Common myeloid progenitor, CD34-positive (primary cell): ENCODE results near the gene ZSCAN2.

Experiments used
- CTCF ChIA-PET: fragments of 350-600 bp; sonication (Branson Sonifier 250); formaldehyde crosslinking; loops from one replicate; lab custom pipeline; 2021; ENCODE audit warnings: antibody characterized with exemption; lab: Charles Lee
- POLR2A ChIA-PET: fragments of 350-600 bp; sonication (Branson Sonifier 250); formaldehyde crosslinking; loops from one replicate; lab custom pipeline; 2021; ENCODE audit warnings: antibody characterized with exemption; lab: Charles Lee
- DNase-seq, 3 donors: peaks; one replicate each; pipeline versions ENCODE4 v3.0.0 to v3.0.0-alpha.2; 2013
- H3K27ac ChIP-seq, 2 experiments: 1 replicate in 1 of 2; 2 replicates in 1 of 2; pipeline ENCODE4 v1.7.0; 2013; ENCODE audit warnings: inconsistent platforms in 2 of 2, low read length in 2 of 2, mild to moderate bottlenecking in 2 of 2, low read depth in 1 of 2, moderate library complexity in 1 of 2; ENCODE audit not compliant: severe bottlenecking in 2 of 2, insufficient read depth in 1 of 2, poor library complexity in 1 of 2
- H3K27me3 ChIP-seq, 5 experiments: replicated peaks in 2 of 5; 1 replicate in 3 of 5; 2 replicates in 2 of 5; pipeline versions ENCODE4 v1.6.1 to v1.7.0; 2013; ENCODE audit warnings: low read length in 4 of 5, mild to moderate bottlenecking in 2 of 5, moderate library complexity in 2 of 5, inconsistent platforms in 1 of 5; ENCODE audit not compliant: insufficient read depth in 5 of 5, control insufficient read depth in 4 of 5
- H3K36me3 ChIP-seq, 4 experiments: 1 replicate in 2 of 4; 2 replicates in 2 of 4; pipeline versions ENCODE4 v1.6.1 to v1.7.0; 2013; ENCODE audit warnings: low read length in 3 of 4, control low read depth in 1 of 4, mild to moderate bottlenecking in 1 of 4; ENCODE audit not compliant: control insufficient read depth in 4 of 4, insufficient read depth in 4 of 4
- H3K4me1 ChIP-seq, 4 experiments: 1 replicate in 3 of 4; 2 replicates in 1 of 4; pipeline versions ENCODE4 v1.6.1 to v1.7.1; 2013; ENCODE audit warnings: low read length in 3 of 4, mild to moderate bottlenecking in 3 of 4, control low read depth in 1 of 4, inconsistent platforms in 1 of 4, moderate library complexity in 1 of 4; ENCODE audit not compliant: control insufficient read depth in 4 of 4, insufficient read depth in 4 of 4; ENCODE audit errors: control extremely low read depth in 1 of 4
- H3K4me3 ChIP-seq, 7 experiments: 1 replicate in 4 of 7; 2 replicates in 3 of 7; pipeline versions ENCODE4 v1.5.1 to v1.7.0; 2013; ENCODE audit warnings: mild to moderate bottlenecking in 7 of 7, low read length in 6 of 7, moderate library complexity in 6 of 7, inconsistent platforms in 2 of 7, low read depth in 2 of 7, control low read depth in 1 of 7; ENCODE audit not compliant: insufficient read depth in 4 of 7, control insufficient read depth in 1 of 7; ENCODE audit errors: extremely low read depth in 1 of 7
- H3K9me3 ChIP-seq, 5 experiments: 1 replicate in 4 of 5; 2 replicates in 1 of 5; pipeline versions ENCODE4 v1.6.1 to v1.7.1; 2013; ENCODE audit warnings: low read length in 4 of 5, mild to moderate bottlenecking in 2 of 5, inconsistent platforms in 1 of 5, low read depth in 1 of 5, moderate library complexity in 1 of 5; ENCODE audit not compliant: control insufficient read depth in 4 of 5, insufficient read depth in 2 of 5; ENCODE audit errors: control extremely low read depth in 1 of 5
- WGBS: methylation state at CpG from one replicate; pipeline ENCODE4 v1.1.5; 2013; ENCODE audit not compliant: insufficient coverage; 5-methylcytosine and 5-hydroxymethylcytosine counted together

The ZSCAN2 gene

GRCh38 chr15:84653910-84654688, 53.3 kb downstream of the ZSCAN2 start, which contains the start of gene WDR73:
Gene WDR73, minus strand, starts transcription at chr15:84654283. Its CDS starts 9 bp downstream, at chr15:84654274.
- Histone ChIP-seq H3K27me3 (no peaks in the 10 kb centered on the region), H3K36me3 (peaks cover 3 to 22% (median 13%) of the 10 kb centered on the region in 4 experiments), H3K4me1 (peaks cover 14 to 41% (median 32%) of the 10 kb centered on the region in 4 experiments), H3K9me3 (no peaks in the 10 kb centered on the region), H3K27ac (peak within 1 kb of the TSS; percentile 94 to 96), H3K4me3 (peak within 1 kb of the TSS; percentile 49 to 97 (median 89))
- WGBS: under 1% methylated on average over 44 of the region's 49 CpGs
- peak; percentile 96 to 98 (median 98) for DNase-seq
- ChIA-PET POLR2A (interaction anchor here (0.6 to 0.8 kb wide), 4 partner anchors 9 to 83 kb away, joined by 3 to 4 read pairs (median 4); partner anchors contain the start of gene SEC11A), CTCF (interaction anchor here (0.7 to 5.0 kb wide), 18 partner anchors 9 to 356 kb away, joined by 3 to 28 read pairs (median 3); partner anchors contain the start of genes SEC11A and ZSCAN2)

- Histone ChIP-seq H3K4me3 (peak overlapping the region; percentile 13 to 97 (median 89)), H3K4me1 (peaks cover 14 to 44% (median 32%) of the 10 kb centered on the region in 4 experiments), H3K9me3 (no peaks in the 10 kb centered on the region), H3K27ac (peak overlapping the region; percentile 94 to 96), H3K36me3 (peaks cover 3 to 16% (median 10%) of the 10 kb centered on the region in 4 experiments), H3K27me3 (no peaks in the 10 kb centered on the region)
- CTCF ChIA-PET: interaction anchor here (0.7 to 5.0 kb wide), 15 partner anchors 9 to 356 kb away, joined by 3 to 28 read pairs (median 3); partner anchors contain the start of genes ALPK3, SEC11A and ZSCAN2
- peak; percentile 90 to 93 (median 92) for DNase-seq
- POLR2A ChIA-PET: interaction anchor here (0.8 kb wide), 2 partner anchors 8 to 61 kb away, joined by 4 read pairs; partner anchors contain the start of gene SEC11A
- WGBS: 6% methylated on average over 19 of the region's 19 CpGs
These were observed 54.1 kb downstream of the ZSCAN2 start for GRCh38 chr15:84654689-84655453.

DNA sequence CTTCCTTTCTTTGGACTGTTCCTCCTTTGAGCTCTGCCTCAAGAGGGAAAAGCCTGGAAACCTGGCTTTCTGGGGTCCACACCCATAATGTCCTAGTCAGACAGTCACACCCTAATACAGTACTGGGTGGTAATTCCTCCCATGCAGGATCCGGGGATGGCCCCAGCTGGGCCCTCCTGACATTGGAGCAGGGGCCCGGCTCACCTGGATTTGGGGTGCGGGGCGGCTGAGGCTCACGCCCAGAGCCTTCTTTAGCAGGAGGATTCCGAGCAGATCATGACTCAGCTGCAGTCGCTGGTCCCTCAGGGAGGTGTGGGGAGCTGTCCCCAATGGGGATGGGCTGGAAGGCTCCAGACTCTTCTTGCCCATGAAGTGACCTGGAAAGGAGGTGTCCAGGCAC, 56.2 kb downstream of the ZSCAN2 start:
- WGBS: 95% methylated on average over 5 of the region's 7 CpGs
- POLR2A ChIA-PET: no interaction called here
- no peak overlapping the region for H3K27ac ChIP-seq
- H3K4me1 ChIP-seq: peaks cover 14 to 44% (median 31%) of the 10 kb centered on the region in 4 experiments
- H3K27me3 ChIP-seq: no peaks in the 10 kb centered on the region
- no peak overlapping the region for H3K4me3 ChIP-seq
- peaks cover 0 to 6% (median 3%) of the 10 kb centered on the region in 4 experiments for H3K36me3 ChIP-seq
- DNase-seq: peak in 1 of 3 donors; percentile 7
- CTCF ChIA-PET: interaction anchor here (1.2 to 5.0 kb wide), 5 partner anchors 39 to 271 kb away, joined by 3 to 28 read pairs (median 8); partner anchors contain the start of gene ZSCAN2
- H3K9me3 ChIP-seq: no peaks in the 10 kb centered on the region

- ChIA-PET POLR2A (interaction anchor here (0.6 kb wide), 1 partner anchor 41 kb away, joined by 3 read pairs; no protein-coding TSS in a partner anchor), CTCF (interaction anchor here (1.2 to 5.0 kb wide), 4 partner anchors 26 to 58 kb away, joined by 3 to 28 read pairs (median 6); partner anchors contain the start of gene ZSCAN2)
- DNase-seq: no peak
These were observed 56.9 kb downstream of the ZSCAN2 start for GRCh38 chr15:84657748-84658079.

GRCh38 chr15:84658080-84658787, 57.4 kb downstream of the ZSCAN2 start, which contains the start of gene NMB:
Gene NMB, minus strand, starts transcription at chr15:84658199. Its CDS starts 47 bp downstream, at chr15:84658152.
- peak within 1 kb of the TSS; percentile 30 to 82 (median 65) for H3K4me3 ChIP-seq
- peaks cover 8 to 37% (median 25%) of the 10 kb centered on the region in 4 experiments for H3K4me1 ChIP-seq
- peak; percentile 95 to 98 (median 97) for DNase-seq
- H3K27me3 ChIP-seq: no peaks in the 10 kb centered on the region
- under 1% methylated on average over 23 of the region's 61 CpGs for WGBS
- ChIA-PET POLR2A (interaction anchor here (0.7 kb wide), 2 partner anchors 48 to 58 kb away, joined by 3 to 5 read pairs; no protein-coding TSS in a partner anchor), CTCF (interaction anchor here (0.6 to 5.0 kb wide), 13 partner anchors 8 to 266 kb away, joined by 3 to 28 read pairs (median 4); partner anchors contain the start of gene ZSCAN2)
- peaks cover 0 to 2% (median 0%) of the 10 kb centered on the region in 4 experiments for H3K36me3 ChIP-seq
- peak within 1 kb of the TSS in 1 of 2 experiments; percentile 77 for H3K27ac ChIP-seq
- no peaks in the 10 kb centered on the region for H3K9me3 ChIP-seq

More at GRCh38 chr15:84657748-84658079, 56.9 kb downstream of the ZSCAN2 start:
- Histone ChIP-seq H3K27ac (peak overlapping the region in 1 of 2 experiments; percentile 3), H3K9me3 (no peaks in the 10 kb centered on the region), H3K4me3 (peak overlapping the region; percentile 30 to 82 (median 65)), H3K36me3 (peaks cover 0 to 2% (median under 1%) of the 10 kb centered on the region in 4 experiments), H3K4me1 (peaks cover 9 to 42% (median 28%) of the 10 kb centered on the region in 4 experiments), H3K27me3 (no peaks in the 10 kb centered on the region)
- WGBS: 35% methylated on average over 16 of the region's 17 CpGs
